SK-N-SH (cell line): ENCODE data around the gene ZNF555. TPM values are rescaled to one million over a fixed set of nuclear protein-coding genes. Genes with fewer than 3 reads are reported as not detected.

Experiments used
- CTCF ChIA-PET: fragments of 300-600, 350-600 bp; formaldehyde crosslinking; extraction: SDS; loops from one replicate; lab custom pipeline; 2021; lab: Yijun Ruan, JAX
- POLR2A ChIA-PET: fragments of 350-600 bp; sonication (Branson Sonifier 250); formaldehyde crosslinking; extraction: SDS; loops from one replicate; lab custom pipeline; 2020; ENCODE audit warnings: antibody characterized with exemption, inconsistent platforms; lab: Yijun Ruan, JAX
- DNase-seq: peaks from one replicate; pipeline ENCODE4 v3.0.0; 2012
- H2AFZ ChIP-seq: fragments of 200-600 bp; sonication (generic); 2 replicates; pipeline ENCODE4 v1.8.1; 2016; ENCODE audit warnings: antibody characterized with exemption, mild to moderate bottlenecking, low read depth
- H3F3A ChIP-seq: fragments of 200-600 bp; sonication (generic); replicated peaks from 2 replicates; pipeline ENCODE3; 2016; ENCODE audit warnings: antibody characterized with exemption, mild to moderate bottlenecking; ENCODE audit not compliant: insufficient read depth
- H3K27ac ChIP-seq, 2 experiments: fragments of 200-500 bp in 1 of 2; fragments of 200-600 bp in 1 of 2; sonication (Bioruptor generic) in 1 of 2; sonication (generic), shearing (Covaris generic) in 1 of 2; 2 replicates each; pipeline versions ENCODE4 v1.5.1 to v1.6.1; 2014 to 2016; ENCODE audit warnings: low read depth in 2 of 2, inconsistent platforms in 1 of 2, low read length in 1 of 2, mild to moderate bottlenecking in 1 of 2, mixed read lengths in 1 of 2
- H3K27me3 ChIP-seq: fragments of 200-600 bp; sonication (generic), shearing (Covaris generic); 2 replicates; pipeline ENCODE4 v1.6.1; 2016; ENCODE audit warnings: mixed run types; ENCODE audit not compliant: insufficient read depth
- H3K36me3 ChIP-seq, 2 experiments: fragments of 200-500 bp in 1 of 2; fragments of 200-600 bp in 1 of 2; sonication (Bioruptor generic) in 1 of 2; sonication (generic) in 1 of 2; replicated peaks in 1 of 2; 2 replicates each; pipeline versions ENCODE3 to v1.5.1; 2014 to 2016; ENCODE audit warnings: low read length in 1 of 2, mild to moderate bottlenecking in 1 of 2; ENCODE audit not compliant: insufficient read depth in 2 of 2, control insufficient read depth in 1 of 2
- H3K4me1 ChIP-seq, 2 experiments: fragments of 200-500 bp in 1 of 2; fragments of 200-600 bp in 1 of 2; sonication (Bioruptor generic) in 1 of 2; sonication (generic), shearing (Covaris generic) in 1 of 2; 2 replicates each; pipeline versions ENCODE4 v1.5.1 to v1.6.1; 2014 to 2016; ENCODE audit warnings: low read depth in 1 of 2, low read length in 1 of 2, mixed run types in 1 of 2; ENCODE audit not compliant: insufficient read depth in 2 of 2, control insufficient read depth in 1 of 2
- H3K4me2 ChIP-seq: fragments of 200-600 bp; sonication (generic), shearing (Covaris generic); 2 replicates; pipeline ENCODE4 v1.6.1; 2017; ENCODE audit warnings: mixed run types
- H3K4me3 ChIP-seq, 2 experiments: fragments of 200-500 bp in 1 of 2; fragments of 200-600 bp in 1 of 2; sonication (Bioruptor generic) in 1 of 2; sonication (generic), shearing (Covaris generic) in 1 of 2; 2 replicates each; pipeline versions ENCODE4 v1.5.1 to v1.8.1; 2014 to 2016; ENCODE audit warnings: low read depth in 2 of 2, inconsistent platforms in 1 of 2, low read length in 1 of 2, mild to moderate bottlenecking in 1 of 2, mixed read lengths in 1 of 2, moderate library complexity in 1 of 2
- H3K79me2 ChIP-seq: fragments of 200-600 bp; sonication (generic); 2 replicates; pipeline ENCODE4 v1.8.1; 2017; ENCODE audit warnings: mild to moderate bottlenecking; ENCODE audit not compliant: insufficient read depth
- H3K9ac ChIP-seq: fragments of 200-600 bp; sonication (generic); 2 replicates; pipeline ENCODE4 v1.6.1; 2017; ENCODE audit warnings: mixed run types
- H3K9me2 ChIP-seq: fragments of 200-600 bp; sonication (generic); 2 replicates; pipeline ENCODE4 v1.6.1; 2017; ENCODE audit warnings: mixed run types
- H3K9me3 ChIP-seq: fragments of 200-600 bp; sonication (generic); 2 replicates; pipeline ENCODE4 v1.6.1; 2017; ENCODE audit warnings: mixed run types, mild to moderate bottlenecking, moderate library complexity
- H4K20me1 ChIP-seq: fragments of 200-600 bp; sonication (generic); 2 replicates; pipeline ENCODE4 v1.6.1; 2017; ENCODE audit warnings: mild to moderate bottlenecking, mixed run types; ENCODE audit not compliant: insufficient read depth
- CHD2 ChIP-seq: fragments of 150-350 bp; IDR thresholded peaks from 2 replicates; pipeline ENCODE4 v1.6.1; 2018; ENCODE audit warnings: low read length; ENCODE audit not compliant: partially characterized antibody
- GATA2 ChIP-seq: sonication (generic); formaldehyde crosslinking; IDR thresholded peaks from 2 replicates; pipeline ENCODE4 v1.5.0; 2020; ENCODE audit warnings: mild to moderate bottlenecking, missing genetic modification reagents
- NRF1 ChIP-seq: IDR thresholded peaks from 2 replicates; pipeline ENCODE4 v1.6.1; 2012; ENCODE audit warnings: low read depth, mild to moderate bottlenecking, low read length
- YY1 ChIP-seq: IDR thresholded peaks from 2 replicates; pipeline ENCODE4 v1.4.0; 2012; ENCODE audit warnings: low read depth, mild to moderate bottlenecking
- ZBTB33 ChIP-seq: IDR thresholded peaks from 2 replicates; pipeline ENCODE4 v1.4.0; 2012; ENCODE audit warnings: low read depth, borderline replicate concordance
- WGBS: methylation state at CpG from one replicate; pipeline ENCODE4 v1.1.6; 2017; ENCODE audit warnings: low lambda C conversion rate; 5-methylcytosine and 5-hydroxymethylcytosine counted together
- polyA plus RNA-seq, 3 experiments: library from polyadenylated mRNA; depleted of rRNA; stranded (reverse); fragments of >200 nt; gene quantifications; 2 replicates each; pipeline ENCODE4 v1.2.3, GENCODE V29; 2012

ZNF555 gene
- polyA plus RNA-seq, 1 of the 3 experiments (the other 2 are of a cell fraction) = 1.4 TPM

GRCh38 chr19:2827840-2828489 lies 13.3 kb upstream of the ZNF555 start:
- TF ChIP-seq GATA2 (CRISPR knock-in tag) = no peak
- TF ChIP-seq NRF1 = no peak
- no peaks in the 10 kb centered on the region for H3K79me2 ChIP-seq
- WGBS = 83% methylated on average over 11 of the region's 13 CpGs

GRCh38 chr19:2834294-2834871 lies 6.9 kb upstream of the ZNF555 start:
- ChIA-PET POLR2A (no interaction called here), CTCF (no interaction called here)
- 90% methylated on average over 17 of the region's 19 CpGs for WGBS

More at GRCh38 chr19:2827840-2828489, 13.3 kb upstream of the ZNF555 start:
- CTCF ChIA-PET = no interaction called here
- Histone ChIP-seq H4K20me1 (no peaks in the 10 kb centered on the region), H3K9me3 (peaks cover 5% of the 10 kb centered on the region; the same call in 1 of the 2 replicates), H3K4me2 (no peak overlapping the region), H3K9me2 (no peaks in the 10 kb centered on the region), H3K27ac (no peak overlapping the region), H3K4me3 (no peak overlapping the region), H3K9ac (no peak overlapping the region), H2AFZ (no peak overlapping the region), H3K4me1 (no peaks in the 10 kb centered on the region), H3K27me3 (no peaks in the 10 kb centered on the region), H3K36me3 (peaks cover 8 to 20% of the 10 kb centered on the region in 2 experiments), H3F3A (no peaks in the 10 kb centered on the region)
- DNase-seq = no peak
- POLR2A ChIA-PET = interaction anchor here (0.6 kb wide), 1 partner anchor 16 kb away, joined by 4 read pairs; no protein-coding TSS in a partner anchor

GRCh38 chr19:2837430-2837829 lies 3.8 kb upstream of the ZNF555 start:
- H3K9ac ChIP-seq = no peak overlapping the region
- H3K36me3 ChIP-seq = peaks cover 0 to 29% of the 10 kb centered on the region in 2 experiments
- CTCF ChIA-PET = interaction anchor here (2.7 kb wide), 1 partner anchor 17 kb away, joined by 11 read pairs; the partner anchor contains the start of gene ZNF554
- WGBS = 70% methylated on average over 4 of the region's 4 CpGs
- peaks cover 6% of the 10 kb centered on the region; the same call in 1 of the 2 replicates for H3K79me2 ChIP-seq
- no peaks in the 10 kb centered on the region for H3K27me3 ChIP-seq
- no peak overlapping the region for H3K4me3 ChIP-seq
- H3K9me2 ChIP-seq = no peaks in the 10 kb centered on the region
- peaks cover 20% of the 10 kb centered on the region; the same call in 1 of the 2 replicates for H3K9me3 ChIP-seq
- H4K20me1 ChIP-seq = no peaks in the 10 kb centered on the region
- no peak for DNase-seq
- no peak overlapping the region for H3K4me2 ChIP-seq
- no peak overlapping the region for H2AFZ ChIP-seq
- TF ChIP-seq ZBTB33 (no peak), NRF1 (no peak)
- peaks cover 0 to 3% of the 10 kb centered on the region in 2 experiments; a peak in 1 of 4 replicates for H3K4me1 ChIP-seq
- POLR2A ChIA-PET = no interaction called here
- H3K27ac ChIP-seq = no peak overlapping the region
- H3F3A ChIP-seq = peaks cover 5% of the 10 kb centered on the region

More at GRCh38 chr19:2834294-2834871, 6.9 kb upstream of the ZNF555 start:
- Histone ChIP-seq H3K27ac (no peak overlapping the region), H3K9ac (no peak overlapping the region), H3K4me1 (no peaks in the 10 kb centered on the region), H3K9me2 (no peaks in the 10 kb centered on the region), H3K79me2 (no peaks in the 10 kb centered on the region), H3K4me2 (no peak overlapping the region), H3K4me3 (no peak overlapping the region; a peak in 1 of 4 replicates), H3K27me3 (no peaks in the 10 kb centered on the region), H4K20me1 (no peaks in the 10 kb centered on the region), H2AFZ (no peak overlapping the region), H3K36me3 (peaks cover 0 to 34% of the 10 kb centered on the region in 2 experiments), H3K9me3 (peaks cover 20% of the 10 kb centered on the region; the same call in 1 of the 2 replicates), H3F3A (no peaks in the 10 kb centered on the region)
- no peak for DNase-seq
- TF ChIP-seq CHD2 = no peak
- TF ChIP-seq YY1 = no peak
- no peak for TF ChIP-seq NRF1
